GM13977 (cell line): ENCODE measurements around the gene DGKZ.

Source experiments
- DNase-seq: peaks from one replicate; pipeline ENCODE4 v3.0.0; 2012; ENCODE audit warnings: low spot score
- CTCF ChIP-seq: IDR thresholded peaks from 2 replicates; pipeline ENCODE4 v1.5.1; 2012; ENCODE audit warnings: mild to moderate bottlenecking, control low read depth; ENCODE audit not compliant: insufficient read depth; ENCODE audit errors: extremely low read depth, missing control alignments
- in situ Hi-C: fragments of 300-500 bp; cut with MboI; formaldehyde crosslinking; loops from one replicate; pipeline ENCODE4 v1.12.0; 2022; ENCODE audit warnings: low sequenced_read_pairs, low pct_unique_long_range_greater_than_20kb, mixed read lengths, inconsistent platforms; ENCODE audit not compliant: unreplicated experiment

DGKZ gene

DNA sequence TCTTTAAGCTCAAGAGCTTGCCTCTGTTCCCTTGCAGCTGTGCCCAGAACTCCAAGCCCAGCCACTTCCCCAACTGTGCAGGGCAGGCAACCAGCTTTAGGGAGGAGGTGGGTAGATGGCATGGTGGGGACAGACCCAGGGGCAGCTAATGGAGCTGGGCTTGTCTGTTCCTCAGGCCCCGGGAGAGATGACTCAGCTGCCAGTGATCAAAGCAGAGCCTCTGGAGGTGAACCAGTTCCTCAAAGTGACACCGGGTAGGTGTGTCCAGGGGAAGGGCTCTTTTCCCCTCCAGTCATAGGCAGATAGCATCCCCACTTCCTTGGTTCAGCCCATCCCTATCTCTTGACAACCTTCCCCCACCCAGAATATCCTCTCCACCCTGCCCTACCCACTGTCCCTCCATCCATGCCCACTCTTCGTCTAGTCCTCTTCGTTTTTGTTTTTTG is 37.4 kb upstream of the DGKZ start:
- DNase-seq: peak; percentile 77
- no peak for TF ChIP-seq CTCF
- in situ Hi-C loops: no loop called here

- peak; percentile 87 for TF ChIP-seq CTCF
- in situ Hi-C loops: loop anchor here (5.0 kb wide), 1 partner anchor 73 kb away; no protein-coding TSS in a partner anchor
- peak; percentile 89 for DNase-seq
These were observed 32.1 kb upstream of the DGKZ start for GRCh38 chr11:46315033-46315738.

GRCh38 chr11:46315783-46316563 is 31.3 kb upstream of the DGKZ start:
- no peak for TF ChIP-seq CTCF
- in situ Hi-C loops: loop anchor here (5.0 kb wide), 1 partner anchor 74 kb away; no protein-coding TSS in a partner anchor
- DNase-seq: no peak

DNA sequence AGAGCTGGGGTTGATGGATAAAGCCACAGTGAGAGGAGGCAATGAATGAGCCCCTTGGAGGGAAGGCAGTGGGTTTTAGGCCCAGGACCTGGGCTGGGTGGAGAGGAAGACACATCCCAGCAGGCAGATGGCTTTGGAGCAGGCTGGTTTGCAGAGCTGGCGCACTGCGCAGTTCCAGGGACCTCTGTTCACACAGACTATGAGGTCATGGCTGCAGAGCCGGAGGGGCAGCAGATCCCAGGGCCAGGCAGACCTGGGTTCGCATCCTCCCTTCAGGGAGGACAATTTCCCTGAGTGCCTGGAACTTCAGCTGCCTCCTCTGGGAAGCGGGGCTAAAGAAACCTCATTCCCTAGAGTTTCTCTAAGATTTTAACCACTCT is 28.2 kb upstream of the DGKZ start:
- in situ Hi-C loops: loop anchor here (5.0 kb wide), 1 partner anchor 77 kb away; no protein-coding TSS in a partner anchor
- no peak for TF ChIP-seq CTCF
- DNase-seq: no peak

DNA sequence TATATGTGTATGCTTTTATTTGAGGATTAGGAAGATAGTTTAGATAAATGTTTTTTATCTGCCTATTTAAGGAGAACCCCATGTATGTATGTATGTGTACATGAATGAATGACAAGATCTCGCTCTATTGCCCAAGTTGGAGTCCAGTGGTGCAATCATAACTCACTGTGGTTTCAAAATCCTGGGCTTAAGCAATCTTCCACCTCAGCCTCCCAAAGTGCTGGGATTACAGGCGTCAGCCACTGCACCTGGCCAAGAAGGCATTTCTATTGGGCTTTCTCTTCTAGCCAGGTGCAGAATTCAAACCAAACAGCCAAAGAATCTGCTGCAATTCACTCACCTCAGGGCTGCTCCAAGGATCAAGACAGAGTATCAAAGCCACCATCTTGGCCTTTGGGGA is 25.5 kb upstream of the DGKZ start:
- no peak for DNase-seq
- no peak for TF ChIP-seq CTCF
- in situ Hi-C loops: no loop called here

DNA sequence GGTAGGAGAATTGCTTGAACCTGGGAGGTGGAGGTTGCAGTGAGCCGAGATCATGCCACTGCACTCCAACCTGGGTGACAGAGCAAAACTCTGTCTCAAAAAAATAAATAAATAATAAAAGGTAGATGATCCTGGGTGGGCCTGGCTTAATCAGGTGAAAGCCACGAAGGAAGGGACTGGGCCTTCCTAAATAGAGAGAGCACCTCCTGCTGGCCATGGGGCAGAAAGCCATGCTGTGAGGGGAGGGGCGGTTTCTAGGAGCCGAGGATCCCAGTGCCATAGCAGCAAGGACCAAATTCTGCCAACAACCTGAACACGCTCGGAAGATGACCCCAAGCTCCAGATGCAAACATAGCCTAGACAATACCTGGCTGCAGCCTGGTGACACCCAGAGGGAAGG is 24.5 kb upstream of the DGKZ start:
- in situ Hi-C loops: no loop called here
- peak; percentile 39 for TF ChIP-seq CTCF
- DNase-seq: no peak
